DMS 273 treated with DMSO at 0.1 percent for 48 hours (cell line): ENCODE measurements around the gene SARDH.

ENCODE experiments used
- DNase-seq: peaks from one replicate; lab custom pipeline; 2025; lab: John Stamatoyannopoulos, UW

Gene SARDH, protein sequence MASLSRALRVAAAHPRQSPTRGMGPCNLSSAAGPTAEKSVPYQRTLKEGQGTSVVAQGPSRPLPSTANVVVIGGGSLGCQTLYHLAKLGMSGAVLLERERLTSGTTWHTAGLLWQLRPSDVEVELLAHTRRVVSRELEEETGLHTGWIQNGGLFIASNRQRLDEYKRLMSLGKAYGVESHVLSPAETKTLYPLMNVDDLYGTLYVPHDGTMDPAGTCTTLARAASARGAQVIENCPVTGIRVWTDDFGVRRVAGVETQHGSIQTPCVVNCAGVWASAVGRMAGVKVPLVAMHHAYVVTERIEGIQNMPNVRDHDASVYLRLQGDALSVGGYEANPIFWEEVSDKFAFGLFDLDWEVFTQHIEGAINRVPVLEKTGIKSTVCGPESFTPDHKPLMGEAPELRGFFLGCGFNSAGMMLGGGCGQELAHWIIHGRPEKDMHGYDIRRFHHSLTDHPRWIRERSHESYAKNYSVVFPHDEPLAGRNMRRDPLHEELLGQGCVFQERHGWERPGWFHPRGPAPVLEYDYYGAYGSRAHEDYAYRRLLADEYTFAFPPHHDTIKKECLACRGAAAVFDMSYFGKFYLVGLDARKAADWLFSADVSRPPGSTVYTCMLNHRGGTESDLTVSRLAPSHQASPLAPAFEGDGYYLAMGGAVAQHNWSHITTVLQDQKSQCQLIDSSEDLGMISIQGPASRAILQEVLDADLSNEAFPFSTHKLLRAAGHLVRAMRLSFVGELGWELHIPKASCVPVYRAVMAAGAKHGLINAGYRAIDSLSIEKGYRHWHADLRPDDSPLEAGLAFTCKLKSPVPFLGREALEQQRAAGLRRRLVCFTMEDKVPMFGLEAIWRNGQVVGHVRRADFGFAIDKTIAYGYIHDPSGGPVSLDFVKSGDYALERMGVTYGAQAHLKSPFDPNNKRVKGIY

GRCh38 chr9:133737774-133738639, at the start of gene SARDH:
TSS of gene SARDH (minus strand) at chr9:133738352. CDS start at chr9:133734173, 4,179 bp downstream.
- peak; percentile 66 for DNase-seq

DNA sequence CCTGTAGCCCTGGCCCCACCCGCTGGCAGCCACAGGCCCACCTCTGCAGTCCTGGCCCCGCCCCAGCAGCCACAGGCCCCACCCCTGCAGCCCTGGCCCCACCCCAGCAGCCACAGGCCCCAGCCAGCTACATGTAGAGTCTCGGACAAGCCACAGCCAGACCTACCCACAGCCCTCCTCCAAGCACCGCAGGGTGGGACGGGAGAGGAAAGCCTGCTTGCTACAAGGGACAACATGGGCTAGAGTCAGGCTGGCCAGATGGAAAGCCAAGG, 49.5 kb upstream of the SARDH start:
- DNase-seq, result no peak

DNA sequence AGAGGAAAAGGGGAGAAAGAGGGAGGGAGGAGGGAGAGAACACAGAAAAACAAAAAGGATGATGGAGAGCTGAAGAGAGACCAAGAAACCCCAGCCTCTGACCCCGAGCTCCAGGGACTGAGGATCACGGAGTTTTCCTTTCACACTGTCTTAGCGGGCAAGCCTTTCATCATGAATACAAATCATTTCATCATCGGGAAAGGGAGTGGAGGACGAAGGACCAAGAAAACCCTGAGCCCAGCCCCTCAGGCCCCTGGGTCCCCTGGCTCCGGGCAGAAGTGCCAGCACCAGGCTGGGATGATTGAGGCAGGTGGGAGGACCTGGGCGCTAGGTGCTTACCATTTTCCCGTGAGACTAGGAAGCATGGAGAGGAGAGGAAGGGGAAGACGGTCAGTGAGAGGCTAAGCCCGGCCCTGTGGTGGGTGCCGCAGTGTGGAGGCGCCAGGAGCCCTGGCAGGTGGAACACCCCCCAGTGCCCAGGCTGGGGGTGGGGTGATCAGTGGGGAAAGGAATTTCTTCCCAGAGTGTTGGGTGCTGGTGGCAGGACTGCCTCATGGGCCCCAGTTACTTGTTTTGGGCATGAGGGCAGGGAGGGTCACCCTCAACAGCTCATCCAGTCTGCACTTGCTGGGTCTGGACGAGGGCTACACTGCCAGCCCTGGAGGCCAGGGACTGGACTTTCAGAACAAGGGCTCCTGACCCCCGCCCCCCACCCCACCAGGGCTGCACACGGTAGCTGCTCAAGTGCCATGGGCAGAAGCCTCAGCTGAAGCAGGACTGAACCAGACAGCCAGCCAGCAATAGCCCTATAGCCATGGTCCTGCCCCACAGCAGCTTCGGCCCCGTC, 49.0 kb upstream of the SARDH start:
- no peak for DNase-seq

DNA sequence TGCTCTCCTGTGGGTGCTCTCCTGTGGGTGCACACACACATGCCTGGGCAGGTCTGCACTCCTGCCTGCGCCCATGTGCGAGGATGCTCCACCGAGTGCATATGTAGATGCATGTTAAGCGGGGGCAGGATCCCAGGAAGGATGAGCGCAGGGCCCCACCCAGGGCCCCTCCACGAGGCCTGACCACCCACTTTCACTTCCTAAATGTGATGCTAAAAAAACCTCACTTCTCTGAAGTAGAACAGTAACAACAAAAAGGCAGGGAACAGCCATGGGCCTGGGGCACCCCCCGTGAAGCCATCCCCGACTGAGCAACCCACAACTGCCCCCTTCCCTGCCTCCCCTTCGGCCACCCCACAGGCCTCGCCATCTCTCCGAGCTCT, 48.2 kb upstream of the SARDH start:
- no peak for DNase-seq

DNA sequence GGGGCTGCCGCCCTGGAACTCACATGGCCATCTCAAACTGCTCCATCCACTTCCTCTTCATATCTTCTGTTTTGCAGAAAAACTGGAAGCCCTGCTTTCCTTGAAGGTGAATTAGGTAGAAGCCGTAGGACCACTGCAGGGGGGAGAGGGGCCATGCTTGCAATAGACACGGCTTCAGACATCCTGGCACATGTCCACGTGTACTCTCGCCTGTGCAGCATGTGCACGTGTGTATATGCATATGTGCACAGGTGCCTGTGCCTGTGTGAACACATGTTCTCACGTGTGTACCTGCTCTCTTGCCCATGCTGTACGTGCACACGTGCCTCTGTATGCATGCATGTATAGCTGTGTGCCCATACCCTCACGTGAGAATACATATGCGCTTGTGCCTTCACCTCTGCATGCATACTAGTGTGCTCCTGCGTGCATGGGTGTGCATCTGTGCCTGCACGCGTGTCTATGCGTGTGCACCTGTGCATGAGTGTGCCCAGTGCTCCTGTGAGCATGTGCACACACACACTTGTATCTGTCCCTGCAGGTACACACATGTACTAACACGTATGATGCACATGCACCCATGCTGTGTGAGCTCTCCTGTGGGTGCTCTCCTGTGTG, 47.7 kb upstream of the SARDH start:
- DNase-seq, result no peak

GRCh38 chr9:133784731-133785561, 46.8 kb upstream of the SARDH start:
- no peak for DNase-seq

- DNase-seq, result no peak
Observed at GRCh38 chr9:133783331-133783731, 45.2 kb upstream of the SARDH start.

DNA sequence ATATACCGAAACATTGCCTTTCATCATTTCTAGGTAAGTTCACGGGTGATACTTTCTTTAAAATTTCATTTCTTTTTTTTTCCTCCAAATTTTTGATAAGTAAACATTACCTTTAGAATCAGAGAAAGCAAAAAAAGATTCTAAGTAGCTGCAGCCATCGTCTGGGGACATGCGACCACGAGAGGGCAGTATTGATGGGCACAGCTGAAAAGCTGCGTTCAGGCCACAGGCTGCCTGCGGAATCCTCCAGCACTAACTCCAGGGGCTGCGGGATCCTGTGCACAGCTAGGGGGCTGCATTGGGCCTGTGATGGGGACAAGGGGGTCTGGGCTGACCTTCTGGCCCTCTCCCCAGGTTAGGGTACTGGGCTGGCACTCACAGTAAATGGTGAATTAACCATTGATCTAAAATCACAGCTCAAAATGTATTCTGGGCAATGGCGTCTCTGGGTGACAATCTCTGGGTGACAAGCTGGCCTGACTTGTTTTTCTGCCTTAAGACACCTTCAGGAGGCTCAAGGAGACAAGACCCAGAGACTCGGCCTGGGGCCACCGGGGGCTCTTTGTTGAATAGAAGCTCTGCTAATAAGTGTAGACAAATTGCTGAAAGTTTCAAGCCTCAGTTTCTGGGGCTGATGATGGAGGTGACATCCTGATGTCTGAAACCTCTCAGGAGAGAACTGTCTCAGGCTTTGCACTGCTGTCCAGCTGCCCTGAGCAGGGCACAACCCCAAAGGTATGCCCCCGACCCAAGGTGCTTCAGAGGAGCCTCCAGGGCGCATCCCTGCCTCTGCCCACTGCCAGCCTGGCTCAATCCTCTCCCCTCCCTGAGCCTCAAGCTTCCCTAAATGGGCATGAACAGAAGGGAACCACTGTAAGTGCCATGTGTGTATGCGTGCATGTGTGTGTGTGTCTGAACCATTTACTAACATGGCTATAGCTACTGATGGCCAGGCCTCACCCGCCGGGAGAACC, 44.3 kb upstream of the SARDH start:
- peak; percentile 19 for DNase-seq

DNA sequence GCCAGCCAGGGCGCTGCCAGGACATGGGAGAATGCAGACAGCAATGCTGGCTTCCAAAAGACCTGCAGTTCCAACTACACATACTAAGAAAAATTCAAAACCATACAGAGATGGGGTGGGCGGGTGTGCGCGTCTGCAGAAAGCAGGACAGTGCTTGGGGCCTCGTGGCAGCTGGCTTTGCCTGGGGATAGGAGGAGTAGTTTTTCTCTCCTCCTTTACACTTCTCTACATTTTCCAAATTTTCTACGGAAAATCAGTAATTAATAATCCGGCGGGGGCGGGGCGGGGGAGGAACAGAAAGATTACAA, 43.6 kb upstream of the SARDH start:
- DNase-seq, result no peak

GRCh38 chr9:133780962-133781827, 43.0 kb upstream of the SARDH start:
- no peak for DNase-seq

DNA sequence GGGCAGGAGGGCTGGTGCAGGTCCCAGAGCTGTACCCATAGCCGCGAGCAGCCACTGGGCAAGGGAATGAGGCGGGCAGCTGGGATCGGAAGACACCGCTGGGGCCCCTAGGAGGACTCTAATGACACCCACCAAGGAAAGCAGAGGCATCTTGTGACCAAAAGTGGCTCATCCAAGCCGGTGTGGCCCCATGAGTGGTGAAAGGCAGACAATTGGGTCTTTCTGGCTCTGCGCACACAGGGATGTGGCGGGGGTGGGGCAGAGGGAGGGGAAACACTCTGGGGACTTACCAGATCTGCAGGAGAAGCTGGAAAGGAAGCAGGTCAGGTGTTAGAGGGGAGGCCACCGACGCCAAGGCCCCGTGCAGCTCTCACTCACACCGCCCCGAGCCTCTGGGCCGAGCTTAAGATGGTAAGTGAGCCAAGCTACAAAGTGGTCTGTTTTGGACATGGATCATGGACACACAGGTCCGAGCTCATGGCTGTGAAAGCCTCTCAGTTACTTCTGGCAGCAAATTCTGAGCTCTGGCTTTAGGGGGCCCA, 42.3 kb upstream of the SARDH start:
- DNase-seq, result no peak

DNA sequence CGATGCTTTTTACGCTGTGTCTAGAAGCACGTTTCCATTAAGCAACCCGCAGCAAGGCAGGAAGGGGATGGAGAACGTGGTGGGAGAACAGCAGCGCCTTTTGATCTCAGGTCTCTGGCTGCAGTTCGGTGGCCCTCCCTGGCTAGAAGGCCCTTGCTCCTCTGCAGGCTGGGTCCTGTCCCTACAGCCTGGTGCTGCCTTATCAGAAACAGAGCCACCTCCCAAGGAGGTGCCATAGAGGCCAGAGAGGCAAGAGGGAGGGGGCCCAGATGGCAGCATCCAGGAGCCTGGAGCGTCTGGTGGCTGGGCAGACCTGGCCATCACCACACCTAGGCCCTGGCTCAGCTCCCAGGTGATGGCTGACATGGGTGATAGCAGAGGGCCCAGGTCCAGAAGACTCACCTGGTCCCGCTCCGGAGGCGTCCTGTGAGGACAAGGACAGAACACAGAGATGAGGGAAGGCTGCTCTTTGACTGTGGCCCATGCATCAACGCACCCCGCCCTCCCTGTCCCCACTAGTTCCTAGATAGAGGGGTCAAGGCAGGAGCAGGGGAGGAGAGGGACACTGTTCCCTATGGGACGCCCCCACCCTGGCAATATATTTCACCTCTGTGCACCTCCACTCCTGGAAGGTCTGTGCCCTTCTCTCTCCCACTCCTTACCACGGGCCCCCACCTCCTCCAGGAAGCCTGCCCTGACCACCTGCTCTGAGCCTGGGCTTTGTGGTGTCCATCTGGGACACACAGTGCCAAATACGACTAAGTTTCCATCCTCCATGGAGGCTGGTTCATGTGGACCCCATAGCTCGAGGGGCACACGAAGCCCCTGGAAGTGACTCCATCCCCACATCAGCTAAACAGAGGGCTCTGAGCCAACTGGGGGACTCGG, 41.6 kb upstream of the SARDH start:
- no peak for DNase-seq

- DNase-seq, result no peak
Observed at GRCh38 chr9:133779081-133779480, 40.9 kb upstream of the SARDH start.

- no peak for DNase-seq
Observed at GRCh38 chr9:133778336-133779013, 40.3 kb upstream of the SARDH start.

DNA sequence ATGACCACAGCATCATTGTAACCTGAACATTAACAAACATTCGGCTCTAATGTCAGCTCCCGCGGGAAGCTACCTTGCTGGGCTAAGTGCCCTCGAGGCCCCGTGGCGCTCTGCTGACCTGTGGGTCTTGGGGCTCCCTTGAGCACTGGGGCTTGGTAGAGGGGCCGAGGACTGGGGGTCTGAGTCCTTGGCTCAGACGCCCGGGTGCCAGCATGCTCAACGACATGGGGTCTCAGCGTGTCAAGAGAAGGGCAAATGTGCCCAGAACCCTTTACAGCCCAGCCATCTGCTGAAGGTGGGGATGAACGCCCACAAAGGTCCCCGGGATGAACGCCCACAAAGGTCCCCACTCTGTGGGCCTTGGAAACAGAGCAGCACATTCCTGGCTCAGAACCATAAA, 39.7 kb upstream of the SARDH start:
- no peak for DNase-seq
